HG03342 (cell line): ENCODE results near the gene MAP2K5.

Experiments
- ATAC-seq: cut with Tn5 transposase; IDR thresholded peaks from one replicate; pipeline ENCODE4 v1.9.1; 2021; ENCODE audit warnings: mild to moderate bottlenecking, moderate library complexity; ENCODE audit not compliant: unreplicated experiment

Gene MAP2K5

GRCh38 chr15:67556976-67557570, 14.6 kb downstream of the MAP2K5 start:
- no peak for ATAC-seq

- ATAC-seq = no peak
Observed at GRCh38 chr15:67558502-67558901, 16.0 kb downstream of the MAP2K5 start.

- no peak for ATAC-seq
Observed at GRCh38 chr15:67559158-67559557, 16.7 kb downstream of the MAP2K5 start.

- ATAC-seq = no peak
Observed at GRCh38 chr15:67559576-67559975, 17.1 kb downstream of the MAP2K5 start.

GRCh38 chr15:67560320-67560719, 17.8 kb downstream of the MAP2K5 start:
- no peak for ATAC-seq

- no peak for ATAC-seq
Observed at GRCh38 chr15:67563092-67563491, 20.6 kb downstream of the MAP2K5 start.

GRCh38 chr15:67564021-67564967, 21.8 kb downstream of the MAP2K5 start:
- ATAC-seq = peak; percentile 75

GRCh38 chr15:67564968-67565345, 22.5 kb downstream of the MAP2K5 start:
- ATAC-seq = peak; percentile 37

GRCh38 chr15:67569668-67570067, 27.2 kb downstream of the MAP2K5 start:
- ATAC-seq = no peak

- no peak for ATAC-seq
Observed at GRCh38 chr15:67570875-67571647, 28.6 kb downstream of the MAP2K5 start.

- no peak for ATAC-seq
Observed at GRCh38 chr15:67571648-67572415, 29.3 kb downstream of the MAP2K5 start.

- no peak for ATAC-seq
Observed at GRCh38 chr15:67573194-67573593, 30.7 kb downstream of the MAP2K5 start.

GRCh38 chr15:67575039-67575502, 32.6 kb downstream of the MAP2K5 start:
- no peak for ATAC-seq

- no peak for ATAC-seq
Observed at GRCh38 chr15:67578020-67578600, 35.6 kb downstream of the MAP2K5 start.

- ATAC-seq = no peak
Observed at GRCh38 chr15:67579164-67579563, 36.7 kb downstream of the MAP2K5 start.

GRCh38 chr15:67579967-67580366, 37.5 kb downstream of the MAP2K5 start:
- ATAC-seq = no peak

- ATAC-seq = no peak
Observed at GRCh38 chr15:67584157-67584556, 41.7 kb downstream of the MAP2K5 start.

- ATAC-seq = no peak
Observed at GRCh38 chr15:67585681-67586080, 43.2 kb downstream of the MAP2K5 start.

GRCh38 chr15:67587331-67587730, 44.8 kb downstream of the MAP2K5 start:
- ATAC-seq = no peak

- no peak for ATAC-seq
Observed at GRCh38 chr15:67587754-67588153, 45.3 kb downstream of the MAP2K5 start.
